ENCODE data around the gene PLGLB2.
"Not testable (repeated sequence)": the region's sequence is repeated elsewhere in the genome, so short reads cannot be mapped to it uniquely, and the experiment has no call there.

The PLGLB2 gene

GRCh38 chr2:87747791-87748190 lies at the start of gene PLGLB2:
PLGLB2 (plus strand) TSS chr2:87748087; CDS start chr2:87748154, 67 bp downstream.
- DNase-seq: not testable (repeated sequence)

GRCh38 chr2:87704572-87705323 lies 43.1 kb upstream of the PLGLB2 start:
- DNase-seq: not testable (repeated sequence)

GRCh38 chr2:87708368-87708767 lies 39.5 kb upstream of the PLGLB2 start:
- DNase-seq: not testable (repeated sequence)

GRCh38 chr2:87727940-87728599 lies 19.8 kb upstream of the PLGLB2 start:
- not testable (repeated sequence) for DNase-seq

GRCh38 chr2:87740928-87741327 lies 7.0 kb upstream of the PLGLB2 start:
- not testable (repeated sequence) for DNase-seq

GRCh38 chr2:87742393-87743108 lies 5.3 kb upstream of the PLGLB2 start:
- not testable (repeated sequence) for DNase-seq

GRCh38 chr2:87743638-87744037 lies 4.2 kb upstream of the PLGLB2 start:
- not testable (repeated sequence) for DNase-seq

GRCh38 chr2:87745353-87745951 lies 2.4 kb upstream of the PLGLB2 start:
- DNase-seq: not testable (repeated sequence)

- DNase-seq: not testable (repeated sequence)
These were observed 637 bp downstream of the PLGLB2 start for GRCh38 chr2:87748524-87748923.

- DNase-seq: not testable (repeated sequence)
These were observed 2.7 kb downstream of the PLGLB2 start for GRCh38 chr2:87750560-87750959.

- DNase-seq: not testable (repeated sequence)
These were observed 6.9 kb downstream of the PLGLB2 start for GRCh38 chr2:87754759-87755158.

Measured in NCI-H1436 treated with DMSO at 0.1 percent for 48 hours (cell line).